Loucy (cell line): ENCODE results near the gene IQCN.
"Not testable (repeated sequence)": the region's sequence is repeated elsewhere in the genome, so short reads cannot be mapped to it uniquely, and the experiment has no call there.

ENCODE experiments used
- H2AFZ ChIP-seq: fragments of 200-600 bp; sonication (generic); 2 replicates; pipeline ENCODE4 v1.6.0; 2016; ENCODE audit warnings: antibody characterized with exemption, mild to moderate bottlenecking, low read length, moderate library complexity
- H3F3A ChIP-seq: fragments of 200-600 bp; 2 replicates; pipeline ENCODE4 v1.6.0; 2016; ENCODE audit warnings: antibody characterized with exemption, low read depth, mild to moderate bottlenecking
- H3K27me3 ChIP-seq: fragments of 200-600 bp; sonication (generic); 2 replicates; pipeline ENCODE4 v1.6.1; 2014; ENCODE audit warnings: low read length, mild to moderate bottlenecking; ENCODE audit not compliant: insufficient read depth, poor library complexity, severe bottlenecking
- H3K36me3 ChIP-seq: fragments of 200-600 bp; sonication (generic); 2 replicates; pipeline ENCODE4 v1.6.1; 2016; ENCODE audit warnings: low read length; ENCODE audit not compliant: insufficient read depth
- H3K4me1 ChIP-seq: fragments of 200-600 bp; sonication (generic); 2 replicates; pipeline ENCODE4 v1.5.1; 2014; ENCODE audit warnings: low read length, mild to moderate bottlenecking; ENCODE audit not compliant: insufficient read depth, poor library complexity, severe bottlenecking
- H3K4me2 ChIP-seq: fragments of 200-600 bp; sonication (generic); 2 replicates; pipeline ENCODE4 v1.6.0; 2014; ENCODE audit warnings: antibody characterized with exemption, low read length, low read depth, mild to moderate bottlenecking; ENCODE audit not compliant: poor library complexity, severe bottlenecking
- H3K4me3 ChIP-seq: fragments of 200-600 bp; sonication (generic); 2 replicates; pipeline ENCODE4 v1.5.1; 2014; ENCODE audit warnings: low read length, mild to moderate bottlenecking, mixed read lengths; ENCODE audit not compliant: poor library complexity, severe bottlenecking
- H3K79me2 ChIP-seq: fragments of 200-600 bp; sonication (generic); 2 replicates; pipeline ENCODE4 v1.6.1; 2014; ENCODE audit warnings: low read length; ENCODE audit not compliant: insufficient read depth
- H3K9ac ChIP-seq: fragments of 200-600 bp; sonication (generic); 2 replicates; pipeline ENCODE4 v1.6.0; 2014; ENCODE audit warnings: mild to moderate bottlenecking, low read depth, low read length, moderate library complexity; ENCODE audit not compliant: poor library complexity, severe bottlenecking
- H3K9me2 ChIP-seq: fragments of 200-600 bp; sonication (generic); replicated peaks from 2 replicates; pipeline ENCODE4 v1.6.1; 2016; ENCODE audit warnings: low read depth, low read length, mixed read lengths
- H3K9me3 ChIP-seq: fragments of 200-600 bp; sonication (generic); 2 replicates; pipeline ENCODE4 v1.6.1; 2014; ENCODE audit warnings: mild to moderate bottlenecking, antibody characterized with exemption, low read length, low read depth; ENCODE audit not compliant: insufficient read depth
- H4K20me1 ChIP-seq: fragments of 200-600 bp; sonication (generic); 2 replicates; pipeline ENCODE4 v1.6.0; 2014; ENCODE audit warnings: antibody characterized with exemption, low read length, mild to moderate bottlenecking; ENCODE audit not compliant: insufficient read depth, poor library complexity, severe bottlenecking
- CTCF ChIP-seq: fragments of 200-600 bp; sonication (generic); conservative IDR thresholded peaks from 2 replicates; pipeline ENCODE4 v1.5.1; 2014; ENCODE audit warnings: mild to moderate bottlenecking, antibody characterized with exemption, low read length
- EZH2phosphoT487 ChIP-seq: fragments of 200-600 bp; IDR thresholded peaks from 2 replicates; pipeline ENCODE4 v1.6.1; 2018; ENCODE audit warnings: antibody characterized with exemption, mild to moderate bottlenecking, moderate library complexity, borderline replicate concordance

Gene IQCN

GRCh38 chr19:18214779-18215433 lies 59.3 kb downstream of the IQCN start:
- Histone ChIP-seq H3K9me2 (no peaks in the 10 kb centered on the region), H4K20me1 (no peaks in the 10 kb centered on the region), H3K9ac (no peak overlapping the region), H3K4me3 (no peak overlapping the region), H3K4me1 (no peaks in the 10 kb centered on the region), H3K9me3 (no peaks in the 10 kb centered on the region), H3K4me2 (no peak overlapping the region), H3K36me3 (no peaks in the 10 kb centered on the region), H3K79me2 (no peaks in the 10 kb centered on the region), H3K27me3 (no peaks in the 10 kb centered on the region), H2AFZ (no peak overlapping the region), H3F3A (no peaks in the 10 kb centered on the region)
- TF ChIP-seq EZH2phosphoT487: no peak
- TF ChIP-seq CTCF: no peak

GRCh38 chr19:18211683-18212082 lies 62.6 kb downstream of the IQCN start:
- H4K20me1 ChIP-seq: no peaks in the 10 kb centered on the region
- no peak overlapping the region for H3K9ac ChIP-seq
- H3F3A ChIP-seq: no peaks in the 10 kb centered on the region; the same call in 1 of the 2 replicates
- H3K9me3 ChIP-seq: no peaks in the 10 kb centered on the region
- no peaks in the 10 kb centered on the region for H3K36me3 ChIP-seq
- no peaks in the 10 kb centered on the region for H3K9me2 ChIP-seq
- no peak overlapping the region for H3K4me3 ChIP-seq
- no peaks in the 10 kb centered on the region for H3K79me2 ChIP-seq
- no peaks in the 10 kb centered on the region for H3K4me1 ChIP-seq
- no peak overlapping the region for H3K4me2 ChIP-seq
- H3K27me3 ChIP-seq: no peaks in the 10 kb centered on the region
- no peak for TF ChIP-seq CTCF
- TF ChIP-seq EZH2phosphoT487: no peak
- no peak overlapping the region for H2AFZ ChIP-seq

- H3K9me3 ChIP-seq, H3K4me1 ChIP-seq, H3K9me2 ChIP-seq, H3K36me3 ChIP-seq, H3F3A ChIP-seq, H3K79me2 ChIP-seq, H3K27me3 ChIP-seq, H4K20me1 ChIP-seq, H3K9ac ChIP-seq, H2AFZ ChIP-seq, H3K4me3 ChIP-seq, H3K4me2 ChIP-seq: not testable (repeated sequence)
Measured at GRCh38 chr19:18209912-18210311, 64.3 kb downstream of the IQCN start.
